GM19452 (cell line): Measurements from ENCODE around the gene SLC4A5.

Experiments used
- ATAC-seq: cut with Tn5 transposase; IDR thresholded peaks from one replicate; pipeline ENCODE4 v1.9.1; 2021; ENCODE audit not compliant: unreplicated experiment

SLC4A5 gene

DNA sequence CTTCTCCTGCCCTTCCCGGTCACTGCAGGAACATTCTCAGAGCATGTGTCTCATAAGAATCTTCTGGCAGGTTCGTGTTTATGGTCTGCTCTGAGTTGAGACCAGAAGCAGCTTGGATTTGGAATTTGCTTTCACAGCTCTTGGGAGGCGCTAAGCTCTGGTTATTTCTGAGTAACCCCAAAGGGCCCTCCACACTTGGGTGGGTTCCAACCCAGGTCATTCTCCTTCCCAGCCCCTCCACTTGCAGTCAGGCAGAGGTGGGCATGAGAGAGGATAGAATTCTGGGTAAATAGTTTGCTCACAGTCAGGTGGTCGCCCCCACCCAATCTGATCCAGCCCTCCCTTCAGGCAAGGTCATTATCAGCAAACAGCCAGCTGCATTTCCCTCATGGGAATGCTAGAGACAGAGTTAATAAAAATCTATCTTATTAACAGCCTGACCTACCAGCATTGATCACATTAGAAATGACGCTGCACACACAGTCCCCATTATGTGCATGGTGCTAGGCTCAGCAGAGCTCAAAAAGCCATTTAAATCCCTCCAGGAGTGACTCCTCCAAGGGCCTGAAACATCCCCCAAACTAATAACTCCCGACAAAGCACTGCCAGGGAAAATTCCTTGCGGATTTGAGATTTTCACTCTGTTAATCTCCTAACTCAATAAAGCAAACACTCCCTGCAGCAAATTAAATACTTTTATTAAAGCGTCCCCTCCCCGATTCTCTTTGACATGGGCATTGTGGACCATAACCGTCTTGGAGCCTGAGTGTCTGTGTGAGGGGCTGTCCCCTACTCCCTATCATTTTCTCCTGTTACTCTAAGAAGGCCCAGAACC, 61.9 kb downstream of the SLC4A5 start:
- no peak for ATAC-seq

DNA sequence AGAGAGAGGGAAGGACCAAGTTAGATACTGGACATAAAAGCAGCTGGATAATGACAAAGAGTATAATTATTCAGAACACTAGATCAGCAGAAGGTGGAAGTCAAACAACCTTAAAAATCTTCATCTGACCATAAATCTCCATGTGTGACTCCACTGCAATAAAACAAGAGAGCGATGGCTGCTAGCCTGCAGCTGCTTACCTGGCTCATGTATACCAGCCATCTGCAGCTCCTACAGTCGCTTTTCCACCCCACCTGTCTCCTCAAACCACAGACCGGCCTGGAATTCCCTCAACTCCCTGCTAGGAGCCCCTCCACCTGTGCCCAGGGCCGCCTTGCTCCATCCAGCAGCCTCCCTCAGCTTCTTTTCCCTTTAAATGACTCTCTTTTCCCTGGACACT, 64.5 kb downstream of the SLC4A5 start:
- no peak for ATAC-seq

DNA sequence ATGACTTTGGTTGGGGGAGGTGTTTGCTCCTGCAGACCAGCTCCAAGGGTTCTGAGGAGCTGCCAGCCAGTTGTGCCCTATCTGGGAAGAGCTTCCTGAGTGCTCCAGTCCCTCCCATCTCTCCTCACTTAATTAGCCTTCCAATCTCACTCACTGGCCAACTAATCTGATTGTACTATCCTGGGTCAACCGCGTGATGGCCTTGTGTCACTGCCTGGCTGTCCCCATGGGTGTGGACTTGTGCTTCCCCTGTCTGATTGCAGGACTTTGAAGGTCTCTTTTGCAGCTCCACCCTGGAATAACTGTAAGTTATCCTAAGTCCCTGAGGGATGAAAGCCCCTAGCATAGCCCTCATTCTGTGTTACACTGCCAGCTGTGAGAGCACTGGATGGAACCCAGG, 65.0 kb downstream of the SLC4A5 start:
- ATAC-seq, result no peak

DNA sequence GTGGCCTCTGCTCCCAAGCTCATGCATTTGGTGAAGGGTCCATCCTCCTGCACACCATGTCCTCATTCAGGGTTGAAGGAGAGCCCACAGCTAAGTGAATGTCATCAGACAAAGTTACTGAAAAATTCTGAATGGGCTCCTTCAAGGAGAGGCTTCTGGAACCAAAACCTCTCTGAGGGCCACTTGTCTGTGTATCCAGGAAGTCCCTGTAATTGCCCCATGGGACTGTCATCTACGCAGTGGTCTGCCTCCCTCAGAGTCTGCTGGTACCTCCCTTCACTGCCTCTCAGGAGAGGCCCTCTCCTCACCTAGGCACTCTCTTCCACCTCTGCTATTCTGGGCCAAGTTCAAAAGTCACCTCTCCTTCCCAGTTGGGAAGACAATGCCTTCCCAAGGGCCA, 68.0 kb downstream of the SLC4A5 start:
- ATAC-seq, result no peak

DNA sequence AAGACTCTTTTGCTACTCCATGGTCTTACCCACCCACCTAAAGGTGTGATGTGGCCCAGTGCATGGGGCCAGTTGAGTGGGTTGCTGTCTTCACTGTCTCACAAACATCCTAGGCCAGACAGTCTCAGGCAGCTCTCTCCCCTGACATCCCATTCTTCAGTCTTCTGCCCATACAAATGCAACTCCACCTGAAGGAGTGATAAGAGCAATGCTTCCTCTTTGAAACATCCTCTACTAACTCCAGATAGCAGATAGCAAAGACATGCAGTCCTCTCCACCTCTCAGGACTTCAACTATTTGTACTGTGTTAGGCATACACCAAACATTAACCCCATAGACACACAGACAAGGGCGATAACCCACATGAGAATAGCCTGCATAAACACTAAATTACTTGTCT, 73.5 kb downstream of the SLC4A5 start:
- no peak for ATAC-seq

DNA sequence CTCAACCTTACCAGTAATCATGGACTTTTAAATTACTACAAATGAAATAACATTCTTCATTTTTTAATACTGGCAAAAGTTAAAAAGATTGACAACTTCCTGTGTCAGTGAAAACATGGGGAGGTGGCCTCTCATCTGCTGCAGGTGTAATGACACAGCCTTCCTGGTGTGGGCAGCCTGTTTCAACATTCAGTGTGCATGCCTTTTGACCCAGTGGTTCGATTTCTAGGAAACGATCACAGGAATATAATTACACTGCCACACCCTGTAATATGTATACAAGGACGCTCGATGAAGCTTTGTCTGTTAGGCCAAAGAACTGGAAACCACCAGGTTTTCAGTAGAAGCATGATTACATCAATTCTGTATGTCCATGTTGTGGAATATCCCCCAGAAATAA, 76.1 kb downstream of the SLC4A5 start:
- no peak for ATAC-seq

DNA sequence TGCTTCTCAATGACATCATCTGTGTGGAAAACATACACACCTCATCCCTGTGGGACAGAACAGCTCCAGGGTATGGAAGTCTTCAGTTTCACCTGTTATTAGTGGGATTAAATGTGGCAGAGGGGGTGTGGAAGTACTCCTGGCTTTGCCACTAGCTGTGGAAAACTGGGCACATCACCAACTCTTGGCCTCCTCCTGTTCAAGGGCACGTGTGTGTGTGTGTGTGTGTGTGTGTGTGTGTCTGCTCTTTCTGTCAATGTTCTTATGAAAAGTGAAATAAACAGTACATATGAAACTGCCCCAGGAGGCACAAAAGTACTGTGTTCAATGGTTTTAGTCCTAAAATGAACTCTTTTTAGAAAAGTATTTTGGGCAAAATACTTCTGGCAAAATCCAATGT, 78.9 kb downstream of the SLC4A5 start:
- no peak for ATAC-seq

DNA sequence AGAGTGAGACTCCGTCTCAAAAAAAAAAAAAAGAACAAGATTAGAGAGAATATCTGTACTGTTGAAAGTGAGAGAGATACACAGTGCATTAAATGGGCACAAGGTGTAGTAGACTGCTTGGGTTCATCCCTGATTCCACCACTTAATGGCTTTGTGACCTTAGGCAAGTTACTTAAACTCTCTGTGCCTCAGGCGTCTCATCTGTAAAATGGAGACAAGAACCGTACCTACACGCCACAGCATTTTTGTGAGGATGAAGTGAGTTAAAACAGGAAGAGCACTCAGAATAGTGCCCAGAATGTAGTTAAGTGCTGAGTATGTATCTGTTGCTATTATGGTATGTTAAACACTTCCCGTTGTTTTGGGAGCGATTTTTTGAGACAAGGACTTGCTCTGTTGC, 80.5 kb downstream of the SLC4A5 start:
- no peak for ATAC-seq

DNA sequence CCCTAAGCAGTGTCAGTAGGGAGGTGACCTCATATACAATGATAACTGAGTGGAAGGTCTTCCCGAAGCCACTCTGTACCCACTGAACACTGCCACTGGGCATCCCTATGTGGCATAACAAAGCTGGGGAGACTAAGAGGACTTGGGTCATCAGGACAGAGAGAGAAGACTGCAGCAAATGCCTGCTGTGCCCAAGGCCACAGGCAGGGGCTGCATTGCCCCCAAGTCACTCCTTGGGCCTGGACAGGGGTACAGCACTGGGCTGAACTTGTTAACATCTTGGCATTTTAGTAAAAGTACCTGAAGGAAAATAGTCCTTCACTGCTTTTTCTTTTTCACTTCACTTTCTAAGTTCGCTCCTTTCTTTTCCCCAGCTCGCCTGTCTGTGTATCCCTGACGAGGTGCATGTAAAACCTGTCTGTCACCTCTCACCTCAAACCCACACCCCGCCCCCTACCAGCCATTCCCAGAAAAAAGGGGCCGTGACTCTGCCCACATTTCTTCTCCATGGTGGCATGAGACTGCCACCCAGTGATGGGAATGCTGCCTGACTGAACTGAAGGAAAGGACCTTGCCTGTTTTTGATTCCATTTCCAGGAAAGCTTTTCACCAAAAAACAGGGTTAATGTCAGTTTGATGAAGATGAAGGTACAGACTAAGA, 81.9 kb downstream of the SLC4A5 start:
- ATAC-seq, result no peak

DNA sequence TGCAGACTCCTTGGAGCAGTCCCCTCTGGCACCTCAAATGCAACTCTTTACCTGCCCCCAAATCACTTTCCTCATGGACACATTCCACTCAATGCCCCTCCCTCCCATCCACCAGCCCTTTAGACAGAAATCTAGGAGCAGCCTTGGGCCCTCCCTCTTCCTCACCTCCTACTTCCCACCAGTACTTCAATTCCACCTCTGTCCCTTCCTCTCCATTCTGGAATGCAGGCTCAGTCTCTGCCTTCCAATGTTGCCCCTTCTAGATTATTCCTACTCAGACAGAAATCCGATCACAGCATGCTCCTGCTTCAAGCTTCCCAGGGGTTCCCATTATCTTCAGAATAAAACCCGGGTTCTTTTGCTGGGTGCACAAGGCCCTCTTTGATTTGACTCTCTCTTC, 82.7 kb downstream of the SLC4A5 start:
- ATAC-seq, result no peak

DNA sequence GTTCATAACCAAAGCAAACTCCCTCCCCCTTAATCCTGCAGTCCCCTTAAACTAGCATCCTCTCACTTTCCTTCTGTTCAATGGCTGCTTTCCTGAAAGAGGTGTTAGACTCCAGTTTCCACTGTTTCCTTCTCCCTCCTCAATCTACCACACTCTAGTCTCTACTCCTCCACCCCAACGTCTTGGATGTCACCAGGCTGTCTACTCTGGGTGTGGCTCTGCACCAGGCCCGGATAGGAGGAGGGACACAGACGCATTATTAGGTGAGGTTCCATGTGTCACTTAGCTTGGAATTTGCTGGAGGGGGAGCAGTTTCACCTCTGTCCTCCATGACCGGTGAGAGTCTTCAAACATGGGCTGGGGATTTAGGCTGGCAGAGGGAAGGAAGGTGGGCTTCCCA, 83.5 kb downstream of the SLC4A5 start:
- ATAC-seq, result no peak

DNA sequence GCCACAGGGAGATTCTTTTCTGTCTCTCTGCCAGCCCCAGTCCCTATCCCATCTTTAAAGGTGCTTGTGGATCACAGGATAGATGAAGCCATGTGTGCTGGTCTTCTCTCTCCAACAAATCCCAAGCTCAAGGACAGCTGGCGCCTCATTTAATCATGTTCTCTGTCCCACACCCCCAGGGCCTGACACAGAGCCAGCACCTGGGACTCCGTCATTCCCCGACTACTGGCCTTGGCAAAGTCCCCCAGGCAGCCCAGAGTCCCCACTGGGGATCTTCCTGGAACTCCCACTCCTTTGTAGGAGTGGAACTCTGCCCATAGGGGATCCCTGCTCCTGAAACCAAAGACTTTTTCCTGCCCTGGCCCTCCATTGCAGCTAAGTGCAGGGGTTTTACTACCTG, 84.0 kb downstream of the SLC4A5 start:
- ATAC-seq, result no peak

DNA sequence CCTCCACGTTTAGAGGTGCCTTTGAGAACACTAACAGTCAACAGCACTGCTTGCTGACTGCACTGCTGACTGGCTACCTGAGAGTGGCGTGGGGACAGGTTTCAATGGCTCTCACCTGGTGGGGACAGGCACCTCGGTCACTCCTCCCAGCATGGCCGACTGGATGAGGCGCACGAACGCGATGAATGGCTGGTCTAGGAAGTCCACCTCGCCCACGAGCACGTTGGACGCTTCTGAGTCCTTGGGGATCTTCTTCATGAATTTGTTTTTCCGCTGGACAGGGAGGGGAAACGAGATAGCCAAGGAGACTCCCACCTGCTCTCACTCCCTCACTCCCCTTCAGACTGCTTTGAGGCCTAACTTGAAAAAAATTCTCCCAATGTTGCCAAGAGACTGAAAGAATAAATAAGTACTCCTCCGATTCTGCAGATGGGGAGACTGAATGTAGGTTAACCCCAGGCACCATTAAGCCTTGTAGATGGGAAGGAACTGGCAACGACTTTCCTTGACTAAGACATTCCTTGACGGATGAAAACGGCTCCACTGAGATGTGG, 87.5 kb downstream of the SLC4A5 start:
- no peak for ATAC-seq

DNA sequence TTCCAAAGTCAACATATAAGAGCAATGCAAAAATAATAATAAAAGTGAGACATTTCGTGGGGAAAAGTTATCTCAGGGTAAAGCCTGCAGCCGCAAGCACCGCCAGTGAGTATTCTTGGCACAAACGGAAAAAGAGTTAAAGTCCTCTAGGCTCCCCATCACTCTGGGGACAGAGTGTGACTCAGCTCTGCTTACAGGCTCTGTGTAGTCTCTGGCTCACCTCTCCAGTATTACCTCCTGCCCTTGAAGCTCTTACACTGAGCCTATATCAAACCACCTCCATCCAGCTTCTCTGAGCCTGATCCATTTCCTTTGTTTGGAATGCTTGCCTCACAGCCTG, 89.3 kb downstream of the SLC4A5 start:
- no peak for ATAC-seq

DNA sequence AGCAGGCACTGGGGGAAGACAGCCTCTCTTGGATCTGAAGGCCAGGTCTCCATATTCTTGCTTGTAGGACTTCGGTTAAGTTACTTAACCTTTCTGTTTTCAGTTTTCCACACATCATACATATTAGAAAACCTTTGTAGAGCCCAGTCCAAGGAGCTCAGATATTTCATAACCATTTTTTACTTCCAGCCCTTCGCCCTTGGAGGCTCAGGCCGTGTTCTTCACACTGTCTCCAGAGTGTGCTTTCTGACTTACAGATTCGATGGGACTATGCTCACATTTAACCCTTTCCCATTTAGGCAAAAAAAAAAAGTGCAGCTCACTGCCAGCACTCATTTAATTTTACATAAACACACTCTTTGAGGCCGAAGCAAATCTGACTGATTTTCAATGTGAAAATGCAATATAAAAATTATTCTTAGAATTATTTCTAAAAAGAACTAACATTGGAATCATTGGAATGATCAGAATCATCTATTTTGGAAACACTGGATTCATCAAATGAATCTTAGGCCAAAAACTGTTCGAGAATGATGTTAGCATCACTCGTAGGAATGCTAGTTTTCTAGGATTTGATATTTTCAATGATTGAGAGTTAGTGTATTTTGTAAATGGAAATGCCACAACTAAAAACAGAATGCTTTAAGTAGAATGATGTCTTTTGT, 89.8 kb downstream of the SLC4A5 start:
- ATAC-seq, result no peak

DNA sequence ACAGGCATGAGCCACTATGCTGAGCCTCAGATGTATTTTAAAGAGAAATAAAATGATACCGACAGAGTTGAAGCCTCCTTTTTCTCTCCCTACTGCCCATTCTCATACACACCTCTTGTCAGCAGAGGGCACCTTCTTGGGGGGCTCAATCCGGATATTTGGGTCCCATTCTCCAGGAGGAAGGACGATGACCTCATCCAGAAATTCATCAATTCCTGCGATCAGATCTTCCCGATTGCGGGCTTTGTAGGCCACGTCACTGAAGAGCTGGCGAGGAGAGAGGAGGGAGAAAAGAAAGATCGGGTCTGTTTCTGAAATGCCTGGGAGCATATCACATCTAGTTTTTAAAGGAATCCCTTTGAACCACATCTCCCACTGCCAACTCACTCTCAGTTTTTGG, 90.4 kb downstream of the SLC4A5 start:
- ATAC-seq, result no peak

DNA sequence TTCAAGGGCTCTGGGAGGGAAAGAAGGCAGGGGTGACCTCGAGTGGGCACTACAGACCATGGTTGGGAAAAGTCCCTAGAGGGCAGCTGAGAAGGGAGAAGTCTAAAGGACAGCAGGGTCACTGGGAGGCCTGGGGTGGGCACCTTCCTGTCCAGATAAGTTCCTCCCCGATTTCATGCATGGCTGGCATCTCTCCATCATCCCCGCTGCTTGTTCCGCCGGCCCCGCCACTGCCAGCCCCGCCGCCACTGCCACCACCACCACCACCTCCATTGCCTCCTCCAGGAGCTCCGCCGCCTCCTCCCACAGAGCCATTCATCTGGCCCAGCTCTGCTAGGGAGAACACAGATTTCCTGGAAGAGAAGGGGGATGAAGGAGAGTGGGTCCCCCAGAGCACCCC, 91.2 kb downstream of the SLC4A5 start:
- no peak for ATAC-seq

DNA sequence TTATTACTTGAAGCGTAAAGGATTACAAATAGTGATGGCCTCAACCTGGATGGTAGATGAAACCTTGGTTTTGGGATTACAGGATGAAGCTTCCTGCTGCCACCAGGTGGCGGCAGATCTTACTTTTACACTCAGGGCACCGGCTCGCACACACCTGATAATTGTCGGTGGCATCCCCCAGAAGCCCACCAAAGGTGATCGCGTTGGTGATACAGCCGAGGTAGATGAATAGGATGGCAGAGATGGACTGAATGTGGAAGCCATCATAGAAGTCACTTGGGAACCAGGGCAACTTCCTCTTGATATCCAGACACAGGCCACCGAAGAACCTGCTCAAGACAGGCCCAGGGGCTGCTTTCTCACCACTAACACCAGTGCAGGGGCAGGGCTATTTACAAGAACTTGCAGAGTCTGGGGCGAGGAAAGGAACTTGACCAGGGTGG, 93.0 kb downstream of the SLC4A5 start:
- no peak for ATAC-seq

DNA sequence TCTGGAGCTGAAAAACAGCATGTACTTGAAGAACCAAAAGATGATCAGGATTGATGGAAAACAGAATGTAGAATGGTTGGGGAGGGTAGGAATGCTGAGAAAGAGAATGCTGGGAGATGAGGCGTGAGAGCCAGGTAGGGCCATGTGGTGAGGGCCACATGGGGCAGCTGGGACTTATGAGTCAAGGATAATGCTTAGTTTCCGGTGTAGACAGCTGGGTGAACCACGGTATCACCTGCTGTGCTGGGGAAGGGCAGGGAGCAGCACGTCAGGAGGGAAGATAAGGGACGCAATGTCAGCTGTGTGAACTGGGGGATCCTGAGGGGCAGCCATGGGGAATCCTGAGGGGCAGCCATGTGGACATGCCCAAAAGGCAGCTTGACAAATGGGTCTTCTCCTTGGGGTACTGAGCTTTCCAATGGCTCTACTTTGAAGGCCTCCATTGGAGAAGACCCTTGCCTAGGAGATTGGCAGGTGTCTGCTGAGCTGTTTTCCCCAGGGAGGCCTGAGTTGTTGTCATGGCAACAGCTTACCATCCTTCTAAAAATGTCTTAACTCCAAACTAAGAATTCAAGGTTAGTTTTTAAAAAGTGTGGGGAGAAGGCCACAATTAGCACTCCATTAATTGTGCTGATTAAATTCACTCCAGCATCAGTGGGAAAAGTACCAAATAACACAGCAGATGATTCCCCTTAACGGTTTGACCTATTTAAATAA, 93.7 kb downstream of the SLC4A5 start:
- no peak for ATAC-seq

DNA sequence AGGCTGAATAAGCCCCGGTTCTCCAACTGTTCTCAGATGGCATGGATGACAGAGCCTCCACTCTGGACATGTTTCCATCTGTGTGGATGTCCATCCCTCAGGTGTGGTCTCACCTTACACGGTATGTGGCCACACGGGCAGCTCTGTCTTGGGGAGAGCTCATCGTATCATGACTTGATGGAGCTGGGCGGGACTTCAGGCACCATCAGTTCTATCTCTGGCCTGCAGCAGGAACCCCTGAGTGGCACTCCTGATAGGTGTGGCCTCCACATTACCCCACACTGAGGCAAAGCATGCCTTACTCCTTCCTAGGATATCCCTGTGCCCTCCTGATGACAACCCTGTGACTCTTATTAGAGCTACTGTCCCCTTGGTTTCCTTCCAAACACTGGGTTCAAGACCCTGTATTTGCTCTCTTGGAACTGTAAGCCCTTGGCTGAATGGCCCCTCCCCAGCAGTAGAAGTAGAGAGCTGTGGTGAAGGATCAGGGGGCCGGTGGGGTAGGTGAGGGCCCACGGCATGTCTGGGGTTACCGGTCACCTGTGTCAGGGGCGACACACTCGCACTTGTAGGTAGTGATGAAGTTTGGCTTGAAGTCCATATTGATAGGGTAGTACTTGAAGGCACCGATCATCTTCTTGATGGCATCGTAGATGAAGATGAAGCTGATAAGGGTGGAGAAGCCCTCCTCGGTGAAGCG, 96.6 kb downstream of the SLC4A5 start:
- no peak for ATAC-seq

DNA sequence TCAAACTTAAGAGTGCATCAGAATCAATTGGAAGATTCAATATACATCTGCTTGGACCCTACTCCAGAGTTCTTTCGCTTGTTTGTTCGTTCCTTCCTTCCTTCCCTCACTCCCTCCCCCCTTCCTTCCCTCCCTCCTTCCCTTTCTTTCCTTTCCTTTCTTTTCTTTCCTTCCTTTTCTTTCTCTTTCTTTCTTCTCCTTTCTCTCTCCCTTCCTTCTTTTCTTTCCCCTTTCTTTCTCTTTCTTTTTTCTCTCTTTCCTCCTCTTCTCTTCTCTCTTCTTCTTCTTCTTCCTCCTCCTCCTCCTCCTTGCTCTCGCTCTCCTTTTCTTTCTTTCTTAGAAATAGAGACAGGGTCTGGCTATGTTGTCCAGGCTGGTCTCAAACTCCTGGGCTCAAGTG, 98.9 kb downstream of the SLC4A5 start:
- no peak for ATAC-seq
